HG02763 (cell line): Measurements from ENCODE around the gene TCF7L1.
"Not testable (repeated sequence)": the region's sequence is repeated elsewhere in the genome, so short reads cannot be mapped to it uniquely, and the experiment has no call there.

ENCODE experiments used
- ATAC-seq: cut with Tn5 transposase; IDR thresholded peaks from one replicate; pipeline ENCODE4 v1.9.1; 2021; ENCODE audit warnings: mild to moderate bottlenecking, moderate library complexity; ENCODE audit not compliant: unreplicated experiment

The TCF7L1 gene

GRCh38 chr2:85181134-85181631 lies 48.0 kb downstream of the TCF7L1 start:
- no peak for ATAC-seq

GRCh38 chr2:85181844-85182456 lies 48.8 kb downstream of the TCF7L1 start:
- ATAC-seq, result no peak

GRCh38 chr2:85183076-85183475 lies 49.9 kb downstream of the TCF7L1 start:
- ATAC-seq, result no peak

- no peak for ATAC-seq
These were observed 50.3 kb downstream of the TCF7L1 start for GRCh38 chr2:85183479-85183878.

GRCh38 chr2:85184231-85184630 lies 51.0 kb downstream of the TCF7L1 start:
- ATAC-seq, result no peak

GRCh38 chr2:85184990-85185389 lies 51.8 kb downstream of the TCF7L1 start:
- ATAC-seq, result no peak

GRCh38 chr2:85185431-85185940 lies 52.3 kb downstream of the TCF7L1 start:
- ATAC-seq, result no peak

- no peak for ATAC-seq
These were observed 53.9 kb downstream of the TCF7L1 start for GRCh38 chr2:85187069-85187468.

GRCh38 chr2:85188852-85189251 lies 55.7 kb downstream of the TCF7L1 start:
- ATAC-seq, result no peak

- ATAC-seq, result no peak
These were observed 56.5 kb downstream of the TCF7L1 start for GRCh38 chr2:85189606-85190270.

- no peak for ATAC-seq
These were observed 58.0 kb downstream of the TCF7L1 start for GRCh38 chr2:85191157-85191556.

GRCh38 chr2:85194780-85195480 lies 61.7 kb downstream of the TCF7L1 start:
- no peak for ATAC-seq

GRCh38 chr2:85195956-85196355 lies 62.8 kb downstream of the TCF7L1 start:
- ATAC-seq, result no peak

GRCh38 chr2:85199698-85200097 lies 66.5 kb downstream of the TCF7L1 start:
- ATAC-seq, result no peak

GRCh38 chr2:85209887-85210286 lies 76.7 kb downstream of the TCF7L1 start:
- ATAC-seq, result no peak

GRCh38 chr2:85210511-85210910 lies 77.3 kb downstream of the TCF7L1 start:
- no peak for ATAC-seq

GRCh38 chr2:85211606-85212005 lies 78.4 kb downstream of the TCF7L1 start:
- not testable (repeated sequence) for ATAC-seq

- ATAC-seq, result no peak
These were observed 79.6 kb downstream of the TCF7L1 start for GRCh38 chr2:85212841-85213240.

GRCh38 chr2:85213404-85213803 lies 80.2 kb downstream of the TCF7L1 start:
- ATAC-seq, result no peak

GRCh38 chr2:85213901-85214512 lies 80.8 kb downstream of the TCF7L1 start:
- no peak for ATAC-seq

GRCh38 chr2:85215081-85215447 lies 81.9 kb downstream of the TCF7L1 start:
- no peak for ATAC-seq
